IMR-90 (cell line): ENCODE measurements around the gene SLC34A3. TPM values are rescaled to one million over a fixed set of nuclear protein-coding genes. Genes with fewer than 3 reads are reported as not detected.

ENCODE experiments used
- ATAC-seq: fragments of 200-7000 bp; cut with Tn5 transposase; 2 replicates; pipeline ENCODE4 v1.9.1; 2020; ENCODE audit warnings: low read depth, mild to moderate bottlenecking, moderate library complexity
- BruUV-seq: library from RNA; stranded (reverse); fragments of 400-500 nt; replicated peaks from 2 replicates; lab custom pipeline; 2021; lab: Mats Ljungman, UMichigan
- CTCF ChIA-PET: fragments of 300-600 bp; formaldehyde crosslinking; extraction: SDS; loops from one replicate; lab custom pipeline; 2021; ENCODE audit warnings: antibody characterized with exemption; lab: Yijun Ruan, JAX
- POLR2A ChIA-PET: fragments of 300-600 bp; sonication (Branson Sonifier 250); formaldehyde crosslinking; loops from one replicate; lab custom pipeline; 2022; ENCODE audit warnings: antibody characterized with exemption; ENCODE audit not compliant: unreplicated experiment; lab: Charles Lee
- DNase-seq: peaks from one replicate; pipeline ENCODE4 v3.0.0; 2013
- H2AFZ ChIP-seq: replicated peaks from 2 replicates; pipeline ENCODE3; 2013; ENCODE audit warnings: low read length, mild to moderate bottlenecking; ENCODE audit not compliant: poor library complexity
- H2AK5ac ChIP-seq: 2 replicates; pipeline ENCODE4 v1.6.1; 2013; ENCODE audit warnings: low read depth, low read length, inconsistent platforms
- H2AK9ac ChIP-seq: replicated peaks from 2 replicates; pipeline ENCODE3; 2013; ENCODE audit warnings: mild to moderate bottlenecking, low read depth, low read length, moderate library complexity; ENCODE audit not compliant: poor library complexity
- H2BK120ac ChIP-seq: 2 replicates; pipeline ENCODE4 v1.6.1; 2013; ENCODE audit warnings: low read depth, low read length, inconsistent platforms
- H2BK15ac ChIP-seq: 3 replicates; pipeline ENCODE4 v1.6.1; 2013; ENCODE audit warnings: low read depth, low read length, inconsistent platforms
- H2BK20ac ChIP-seq: 2 replicates; pipeline ENCODE4 v1.6.1; 2013; ENCODE audit warnings: low read depth, mild to moderate bottlenecking, inconsistent platforms, low read length, moderate library complexity
- H2BK5ac ChIP-seq: 2 replicates; pipeline ENCODE4 v1.6.1; 2013; ENCODE audit warnings: mild to moderate bottlenecking, low read depth, low read length, inconsistent platforms; ENCODE audit not compliant: poor library complexity, severe bottlenecking
- H3K14ac ChIP-seq: replicated peaks from 2 replicates; pipeline ENCODE4 v1.6.1; 2013; ENCODE audit warnings: low read depth, low read length, inconsistent platforms
- H3K18ac ChIP-seq: 2 replicates; pipeline ENCODE4 v1.6.1; 2013; ENCODE audit warnings: low read depth, low read length, control low read depth
- H3K23ac ChIP-seq: 2 replicates; pipeline ENCODE4 v1.6.1; 2013; ENCODE audit warnings: low read depth, low read length, inconsistent platforms
- H3K27ac ChIP-seq: 2 replicates; pipeline ENCODE4 v1.5.1; 2013; ENCODE audit warnings: mild to moderate bottlenecking, control low read depth, low read length; ENCODE audit not compliant: insufficient read depth
- H3K27me3 ChIP-seq: 2 replicates; pipeline ENCODE4 v1.6.1; 2013; ENCODE audit warnings: low read length; ENCODE audit not compliant: control insufficient read depth, insufficient read depth
- H3K36me3 ChIP-seq: 2 replicates; pipeline ENCODE4 v1.6.1; 2013; ENCODE audit warnings: low read length, mixed read lengths; ENCODE audit not compliant: control insufficient read depth, insufficient read depth
- H3K4ac ChIP-seq: 2 replicates; pipeline ENCODE4 v1.6.1; 2013; ENCODE audit warnings: low read depth, low read length, inconsistent platforms
- H3K4me1 ChIP-seq: 2 replicates; pipeline ENCODE4 v1.6.1; 2013; ENCODE audit warnings: low read length, mixed read lengths; ENCODE audit not compliant: control insufficient read depth, insufficient read depth
- H3K4me2 ChIP-seq: 2 replicates; pipeline ENCODE4 v1.6.1; 2013; ENCODE audit warnings: low read depth, mild to moderate bottlenecking, control low read depth, low read length, moderate library complexity
- H3K4me3 ChIP-seq: 2 replicates; pipeline ENCODE4 v1.5.1; 2013; ENCODE audit warnings: low read depth, mild to moderate bottlenecking, control low read depth, low read length, moderate library complexity; ENCODE audit not compliant: insufficient read depth
- H3K56ac ChIP-seq: 2 replicates; pipeline ENCODE4 v1.6.1; 2013; ENCODE audit warnings: low read length, inconsistent platforms; ENCODE audit not compliant: insufficient read depth; ENCODE audit errors: extremely low read depth
- H3K79me1 ChIP-seq, 2 experiments: 2 replicates each; pipeline ENCODE4 v1.6.1; 2013; ENCODE audit warnings: low read length in 2 of 2, inconsistent platforms in 1 of 2, low read depth in 1 of 2
- H3K9ac ChIP-seq: 2 replicates; pipeline ENCODE4 v1.6.1; 2013; ENCODE audit warnings: low read depth, low read length, control low read depth
- H3K9me1 ChIP-seq: 2 replicates; pipeline ENCODE4 v1.6.1; 2013; ENCODE audit warnings: low read length, inconsistent platforms; ENCODE audit not compliant: insufficient read depth
- H3K9me3 ChIP-seq: 2 replicates; pipeline ENCODE4 v1.6.1; 2013; ENCODE audit warnings: low read length; ENCODE audit not compliant: control insufficient read depth, insufficient read depth
- H4K20me1 ChIP-seq: 2 replicates; pipeline ENCODE4 v1.6.1; 2013; ENCODE audit warnings: low read length, inconsistent platforms; ENCODE audit not compliant: insufficient read depth
- H4K5ac ChIP-seq: 2 replicates; pipeline ENCODE4 v1.6.1; 2013; ENCODE audit warnings: mild to moderate bottlenecking, low read depth, low read length, control low read depth
- H4K8ac ChIP-seq, 2 experiments: 2 replicates each; pipeline ENCODE4 v1.6.1; 2013; ENCODE audit warnings: low read depth in 2 of 2, low read length in 2 of 2, control low read depth in 1 of 2, inconsistent platforms in 1 of 2
- H4K91ac ChIP-seq: 2 replicates; pipeline ENCODE4 v1.6.1; 2013; ENCODE audit warnings: low read depth, low read length, inconsistent platforms; ENCODE audit not compliant: insufficient read depth
- BHLHE40 ChIP-seq: fragments of 150-350 bp; IDR thresholded peaks from 2 replicates; pipeline ENCODE4 v1.6.1; 2016; ENCODE audit warnings: mild to moderate bottlenecking, low read depth, low read length
- CEBPB ChIP-seq: IDR thresholded peaks from 2 replicates; pipeline ENCODE4 v1.6.1; 2012; ENCODE audit warnings: low read depth, low read length, improper control_type of control experiment
- CHD1 ChIP-seq: IDR thresholded peaks from 2 replicates; pipeline ENCODE4 v1.6.1; 2012; ENCODE audit warnings: low read depth, low read length, improper control_type of control experiment
- FOS ChIP-seq: fragments of 150-350 bp; IDR thresholded peaks from 2 replicates; pipeline ENCODE4 v1.6.1; 2016; ENCODE audit warnings: low read depth, low read length
- MAZ ChIP-seq: IDR thresholded peaks from 2 replicates; pipeline ENCODE4 v1.6.1; 2012; ENCODE audit warnings: low read depth, mild to moderate bottlenecking, low read length, improper control_type of control experiment, moderate library complexity, borderline replicate concordance
- MXI1 ChIP-seq: IDR thresholded peaks from 2 replicates; pipeline ENCODE4 v1.6.1; 2012; ENCODE audit warnings: low read depth, mild to moderate bottlenecking, low read length, moderate library complexity, borderline replicate concordance
- NFE2L2 ChIP-seq: fragments of 150-350 bp; IDR thresholded peaks from 2 replicates; pipeline ENCODE4 v1.6.1; 2016; ENCODE audit warnings: low read depth, mild to moderate bottlenecking, low read length
- POLR2A ChIP-seq: IDR thresholded peaks from 2 replicates; pipeline ENCODE4 v1.6.1; 2012; ENCODE audit warnings: mild to moderate bottlenecking, low read depth, low read length
- RAD21 ChIP-seq: IDR thresholded peaks from 2 replicates; pipeline ENCODE4 v1.6.1; 2012; ENCODE audit warnings: low read length, improper control_type of control experiment
- RCOR1 ChIP-seq: IDR thresholded peaks from 2 replicates; pipeline ENCODE4 v1.6.1; 2012; ENCODE audit warnings: mild to moderate bottlenecking, low read length, improper control_type of control experiment; ENCODE audit not compliant: insufficient replicate concordance
- RFX5 ChIP-seq: IDR thresholded peaks from 2 replicates; pipeline ENCODE4 v1.8.0; 2012; ENCODE audit warnings: low read depth, mild to moderate bottlenecking, low read length, moderate library complexity
- SMC3 ChIP-seq: fragments of 150-350 bp; IDR thresholded peaks from 2 replicates; pipeline ENCODE4 v1.6.1; 2016; ENCODE audit warnings: low read depth, mild to moderate bottlenecking, antibody characterized with exemption, low read length, moderate library complexity
- WGBS, 2 experiments: methylation state at CpG; one replicate each; pipeline versions ENCODE4 v1.1.5 to v1.1.7; 2013; ENCODE audit warnings: missing lambda C conversion rate in 2 of 2; ENCODE audit not compliant: insufficient read length in 1 of 2; ENCODE audit errors: extremely low coverage in 2 of 2; 5-methylcytosine and 5-hydroxymethylcytosine counted together
- dilution Hi-C: fragments of 300-500 bp; cut with HindIII; formaldehyde crosslinking; loops from one replicate; pipeline ENCODE4 v1.14.3; 2018; ENCODE audit warnings: low sequenced_read_pairs; ENCODE audit not compliant: unreplicated experiment
- in situ Hi-C: fragments of 300-500 bp; cut with MboI; formaldehyde crosslinking; loops from 3 replicates; pipeline ENCODE4 v1.14.3; 2019; ENCODE audit warnings: low sequenced_read_pairs, inconsistent platforms, mixed read lengths
- intact Hi-C: fragments of 100-400 bp; cut with micrococcal nuclease; formaldehyde crosslinking; loops from 2 replicates; pipeline ENCODE4 v1.10.0; 2022
- polyA plus RNA-seq, 3 experiments: library from polyadenylated mRNA; depleted of rRNA; stranded (reverse); fragments of >200 nt; gene quantifications; 2 replicates each; pipeline ENCODE4 v1.2.3, GENCODE V29; 2012; ENCODE audit warnings: low replicate concordance in 1 of 3
- total RNA-seq: library from RNA; depleted of rRNA; stranded (reverse); fragments of >200 nt; gene quantifications from 2 replicates; pipeline ENCODE4 v1.2.3, GENCODE V29; 2012
- TF ChIP-seq, protein P1 (sequence below): fragments of 150-350 bp; IDR thresholded peaks from 2 replicates; pipeline ENCODE4 v1.6.1; 2017; ENCODE audit warnings: mild to moderate bottlenecking, antibody characterized with exemption, low read length, low read depth
- TF ChIP-seq, protein P2 (sequence below): conservative IDR thresholded peaks from 2 replicates; pipeline ENCODE4 v1.5.1; 2012; ENCODE audit warnings: mild to moderate bottlenecking, low read depth, low read length, improper control_type of control experiment

The SLC34A3 gene
- total and polyA plus RNA-seq, 2 of the 4 experiments (the other 2 are of a cell fraction): not detected

DNA sequence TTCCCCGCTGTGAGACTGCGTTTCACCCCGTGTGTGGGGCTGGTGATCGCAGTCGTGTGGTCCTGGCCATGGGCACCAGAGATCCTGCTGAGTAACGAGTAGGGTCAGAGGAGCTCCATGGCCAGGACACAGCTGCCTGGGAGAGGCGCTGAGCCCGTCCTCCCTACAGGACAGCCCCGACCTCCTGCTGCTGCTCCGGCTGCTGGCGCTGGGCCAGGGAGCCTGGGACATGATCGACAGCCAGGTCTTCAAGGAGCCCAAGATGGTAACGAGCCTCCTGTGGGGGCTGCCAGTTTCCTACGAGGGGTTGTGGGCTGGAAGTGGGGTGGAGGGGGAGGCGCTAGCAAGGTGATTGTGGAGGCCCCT lies 35.4 kb downstream of the SLC34A3 start:
- Histone ChIP-seq H3K18ac (no peak overlapping the region), H3K27ac (no peak overlapping the region), H2BK20ac (no peak overlapping the region), H3K9ac (no peak overlapping the region), H4K5ac (no peak overlapping the region), H2BK120ac (no peak overlapping the region), H2BK5ac (no peak overlapping the region), H2AFZ (no peak overlapping the region), H3K23ac (no peak overlapping the region), H3K9me1 (peaks cover 14% of the 10 kb centered on the region), H2AK9ac (peak overlapping the region; percentile 26), H3K4me3 (no peak overlapping the region), H3K27me3 (no peaks in the 10 kb centered on the region), H2AK5ac (no peak overlapping the region), H3K36me3 (peaks cover 55% of the 10 kb centered on the region), H3K14ac (no peak overlapping the region), H3K4me2 (no peak overlapping the region), H3K56ac (no peak overlapping the region), H4K8ac (no peak overlapping the region), H2BK15ac (no peak overlapping the region), H3K4ac (no peak overlapping the region), H3K4me1 (peaks cover 12% of the 10 kb centered on the region), H3K9me3 (no peaks in the 10 kb centered on the region), H3K79me1 (peaks cover 13 to 53% of the 10 kb centered on the region in 2 experiments; a peak in 3 of 4 replicates), H4K20me1 (peaks cover 25% of the 10 kb centered on the region), H4K91ac (no peak overlapping the region)
- intact Hi-C loops (no loop called here), in situ Hi-C loops (no loop called here), dilution Hi-C loops (no loop called here)
- ChIA-PET POLR2A (interaction anchor here (0.6 kb wide), 1 partner anchor 18 kb away, joined by 7 read pairs; no protein-coding TSS in a partner anchor), CTCF (interaction anchor here (0.6 kb wide), 1 partner anchor 451 kb away, joined by 4 read pairs; no protein-coding TSS in a partner anchor)
- 88% methylated on average over 6 of the region's 15 CpGs; no CpG with 5 or more reads in 1 of the 2 experiments for whole genome bisulfite sequencing, 2 experiments
- BruUV-seq: no TSS peak
- ATAC-seq (no peak), DNase-seq (no peak)
- no peak for TF ChIP-seq SMC3
- TF ChIP-seq BHLHE40: no peak
- no peak for TF ChIP-seq NFE2L2
- no peak for TF ChIP-seq CHD1
- TF ChIP-seq RCOR1: no peak
- no peak for TF ChIP-seq POLR2A
- TF ChIP-seq CEBPB: no peak
- TF ChIP-seq FOS: no peak
- TF ChIP-seq, protein P1, sequence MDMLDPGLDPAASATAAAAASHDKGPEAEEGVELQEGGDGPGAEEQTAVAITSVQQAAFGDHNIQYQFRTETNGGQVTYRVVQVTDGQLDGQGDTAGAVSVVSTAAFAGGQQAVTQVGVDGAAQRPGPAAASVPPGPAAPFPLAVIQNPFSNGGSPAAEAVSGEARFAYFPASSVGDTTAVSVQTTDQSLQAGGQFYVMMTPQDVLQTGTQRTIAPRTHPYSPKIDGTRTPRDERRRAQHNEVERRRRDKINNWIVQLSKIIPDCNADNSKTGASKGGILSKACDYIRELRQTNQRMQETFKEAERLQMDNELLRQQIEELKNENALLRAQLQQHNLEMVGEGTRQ: no peak
- TF ChIP-seq MAZ: no peak
- TF ChIP-seq RAD21: no peak
- TF ChIP-seq, protein P2, sequence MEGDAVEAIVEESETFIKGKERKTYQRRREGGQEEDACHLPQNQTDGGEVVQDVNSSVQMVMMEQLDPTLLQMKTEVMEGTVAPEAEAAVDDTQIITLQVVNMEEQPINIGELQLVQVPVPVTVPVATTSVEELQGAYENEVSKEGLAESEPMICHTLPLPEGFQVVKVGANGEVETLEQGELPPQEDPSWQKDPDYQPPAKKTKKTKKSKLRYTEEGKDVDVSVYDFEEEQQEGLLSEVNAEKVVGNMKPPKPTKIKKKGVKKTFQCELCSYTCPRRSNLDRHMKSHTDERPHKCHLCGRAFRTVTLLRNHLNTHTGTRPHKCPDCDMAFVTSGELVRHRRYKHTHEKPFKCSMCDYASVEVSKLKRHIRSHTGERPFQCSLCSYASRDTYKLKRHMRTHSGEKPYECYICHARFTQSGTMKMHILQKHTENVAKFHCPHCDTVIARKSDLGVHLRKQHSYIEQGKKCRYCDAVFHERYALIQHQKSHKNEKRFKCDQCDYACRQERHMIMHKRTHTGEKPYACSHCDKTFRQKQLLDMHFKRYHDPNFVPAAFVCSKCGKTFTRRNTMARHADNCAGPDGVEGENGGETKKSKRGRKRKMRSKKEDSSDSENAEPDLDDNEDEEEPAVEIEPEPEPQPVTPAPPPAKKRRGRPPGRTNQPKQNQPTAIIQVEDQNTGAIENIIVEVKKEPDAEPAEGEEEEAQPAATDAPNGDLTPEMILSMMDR: no peak
- no peak for TF ChIP-seq MXI1
- TF ChIP-seq RFX5: no peak
